ENCODE measurements around the gene PBX1. TPM values are rescaled to one million over a fixed set of nuclear protein-coding genes. Genes with fewer than 3 reads are reported as not detected.
A peak's percentile ranks its signal among the peaks of the same experiment; 100 is the strongest.

PBX1 gene
- total RNA-seq, 4 donors from 2014 or later: 89.6 to 138 (median 112) TPM

DNA sequence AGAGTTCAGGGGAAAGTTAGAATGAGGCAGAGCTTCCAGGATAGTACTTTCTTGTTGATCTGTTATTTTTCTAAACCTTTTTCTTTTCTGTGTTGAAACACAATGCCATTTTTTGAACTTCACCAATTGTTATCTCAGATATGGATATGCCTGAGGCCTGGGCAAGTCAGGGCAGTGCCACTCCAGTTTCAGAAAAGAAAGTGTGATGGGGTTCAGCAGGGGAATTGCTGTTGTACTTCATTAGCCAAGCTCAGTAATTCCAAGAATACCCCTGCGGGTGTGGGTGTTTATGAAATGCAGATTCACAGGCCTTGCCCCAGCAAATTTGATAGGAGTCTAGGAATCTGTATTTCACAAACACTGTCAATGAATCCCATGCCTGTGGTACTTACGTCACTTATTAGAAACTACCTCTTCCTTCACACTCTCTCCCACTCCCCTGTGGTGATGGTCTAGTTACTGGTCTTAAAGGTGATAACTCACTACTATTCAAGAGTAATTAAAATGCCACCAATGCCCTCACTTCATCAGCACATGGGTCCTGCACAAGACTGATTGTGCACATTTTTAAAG, 142.3 kb downstream of the PBX1 start:
- Histone ChIP-seq H3K27ac (replicated peaks in 1 of 4) (peak overlapping the region; percentile 68 to 78 (median 76)), H3K4me1 (peaks cover 28 to 97% (median 86%) of the 10 kb centered on the region in 4 donors), H3K9me3 (no peaks in the 10 kb centered on the region), H3K36me3 (no peaks in the 10 kb centered on the region), H3K27me3 (no peaks in the 10 kb centered on the region), H3K4me3 (no peak overlapping the region)
- TF ChIP-seq, protein P1, sequence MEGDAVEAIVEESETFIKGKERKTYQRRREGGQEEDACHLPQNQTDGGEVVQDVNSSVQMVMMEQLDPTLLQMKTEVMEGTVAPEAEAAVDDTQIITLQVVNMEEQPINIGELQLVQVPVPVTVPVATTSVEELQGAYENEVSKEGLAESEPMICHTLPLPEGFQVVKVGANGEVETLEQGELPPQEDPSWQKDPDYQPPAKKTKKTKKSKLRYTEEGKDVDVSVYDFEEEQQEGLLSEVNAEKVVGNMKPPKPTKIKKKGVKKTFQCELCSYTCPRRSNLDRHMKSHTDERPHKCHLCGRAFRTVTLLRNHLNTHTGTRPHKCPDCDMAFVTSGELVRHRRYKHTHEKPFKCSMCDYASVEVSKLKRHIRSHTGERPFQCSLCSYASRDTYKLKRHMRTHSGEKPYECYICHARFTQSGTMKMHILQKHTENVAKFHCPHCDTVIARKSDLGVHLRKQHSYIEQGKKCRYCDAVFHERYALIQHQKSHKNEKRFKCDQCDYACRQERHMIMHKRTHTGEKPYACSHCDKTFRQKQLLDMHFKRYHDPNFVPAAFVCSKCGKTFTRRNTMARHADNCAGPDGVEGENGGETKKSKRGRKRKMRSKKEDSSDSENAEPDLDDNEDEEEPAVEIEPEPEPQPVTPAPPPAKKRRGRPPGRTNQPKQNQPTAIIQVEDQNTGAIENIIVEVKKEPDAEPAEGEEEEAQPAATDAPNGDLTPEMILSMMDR (IDR thresholded peaks at IDR 0.05): no peak
- no peak for TF ChIP-seq POLR2A (IDR thresholded peaks at IDR 0.05; ENCODE audit: low read depth)
- TF ChIP-seq EP300 (IDR thresholded peaks at IDR 0.05): no peak
- TF ChIP-seq POLR2AphosphoS5 (IDR thresholded peaks at IDR 0.05): no peak
- intact Hi-C loops (cut with DNase I): loop anchor here (5.0 to 10.0 kb wide), 3 partner anchors 59 to 136 kb away; no protein-coding TSS in a partner anchor
- whole genome bisulfite sequencing: 60% methylated on average over 2 of the region's 2 CpGs
- no peak for DNase-seq (ENCODE audit: extremely low spot score)

DNA sequence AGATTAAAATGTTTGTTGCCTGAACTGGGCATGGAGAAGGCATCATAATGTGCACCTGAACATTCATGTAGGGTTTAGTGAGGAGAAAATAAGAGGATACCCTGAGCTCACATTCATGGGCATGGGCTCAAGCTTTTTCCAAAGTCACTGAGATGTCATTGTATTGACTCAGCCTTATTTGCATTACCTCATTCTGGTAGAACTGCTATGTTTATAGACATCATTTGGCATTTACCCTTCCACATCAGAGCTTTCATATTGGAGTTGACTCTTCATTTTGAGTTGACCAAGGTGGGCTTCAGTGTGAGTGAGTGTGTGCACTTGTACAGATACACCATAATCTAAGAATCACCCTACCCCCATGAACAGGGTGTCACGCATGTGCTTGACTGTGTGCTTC, 143.2 kb downstream of the PBX1 start:
- WGBS: 100% methylated on average over 1 of the region's 1 CpG
- Histone ChIP-seq H3K4me1 (peaks cover 37 to 98% (median 91%) of the 10 kb centered on the region in 4 donors), H3K27ac (replicated peaks in 1 of 4) (peak overlapping the region; percentile 68 to 81 (median 77)), H3K9me3 (no peaks in the 10 kb centered on the region), H3K4me3 (no peak overlapping the region), H3K36me3 (no peaks in the 10 kb centered on the region), H3K27me3 (no peaks in the 10 kb centered on the region)
- no peak for DNase-seq (ENCODE audit: extremely low spot score)
- intact Hi-C loops (cut with DNase I): loop anchor here (5.0 to 10.0 kb wide), 3 partner anchors 60 to 137 kb away; no protein-coding TSS in a partner anchor
- TF ChIP-seq POLR2AphosphoS5 (IDR thresholded peaks at IDR 0.05) (no peak), EP300 (IDR thresholded peaks at IDR 0.05) (no peak), POLR2A (IDR thresholded peaks at IDR 0.05; ENCODE audit: low read depth) (no peak)
- TF ChIP-seq, protein P1 (IDR thresholded peaks at IDR 0.05): no peak

DNA sequence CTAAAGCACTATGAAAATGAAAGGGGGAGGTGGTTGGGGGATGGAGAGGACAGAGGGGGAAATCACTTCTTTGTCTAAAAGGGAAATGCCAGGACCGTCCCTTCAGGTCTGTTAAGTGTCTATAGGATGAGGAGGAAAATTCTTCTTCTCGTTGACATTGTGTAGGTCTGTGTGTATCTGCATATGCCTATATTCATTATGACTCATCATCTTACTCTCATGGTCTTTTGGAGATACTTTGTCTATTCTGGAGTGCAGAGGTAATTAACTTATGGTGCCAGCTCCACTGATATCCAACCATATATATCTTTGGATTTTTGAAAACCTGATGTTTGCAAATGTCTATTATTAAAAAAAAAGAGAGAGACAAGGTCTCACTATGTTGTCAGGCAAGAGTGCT, 143.7 kb downstream of the PBX1 start:
- intact Hi-C loops (cut with DNase I): loop anchor here (5.0 to 10.0 kb wide), 3 partner anchors 60 to 138 kb away; no protein-coding TSS in a partner anchor
- H3K36me3 ChIP-seq: no peaks in the 10 kb centered on the region
- H3K4me3 ChIP-seq: no peak overlapping the region
- no peak for DNase-seq (ENCODE audit: extremely low spot score)
- no peaks in the 10 kb centered on the region for H3K27me3 ChIP-seq
- peak overlapping the region; percentile 68 to 81 (median 77) for H3K27ac ChIP-seq (replicated peaks in 1 of 4)
- no peak for TF ChIP-seq POLR2A (IDR thresholded peaks at IDR 0.05; ENCODE audit: low read depth)
- no peak for TF ChIP-seq EP300 (IDR thresholded peaks at IDR 0.05)
- TF ChIP-seq, protein P1 (IDR thresholded peaks at IDR 0.05): no peak
- TF ChIP-seq POLR2AphosphoS5 (IDR thresholded peaks at IDR 0.05): no peak
- H3K9me3 ChIP-seq: no peaks in the 10 kb centered on the region
- 82% methylated on average over 2 of the region's 2 CpGs for WGBS
- peaks cover 42 to 100% (median 95%) of the 10 kb centered on the region in 4 donors for H3K4me1 ChIP-seq

DNA sequence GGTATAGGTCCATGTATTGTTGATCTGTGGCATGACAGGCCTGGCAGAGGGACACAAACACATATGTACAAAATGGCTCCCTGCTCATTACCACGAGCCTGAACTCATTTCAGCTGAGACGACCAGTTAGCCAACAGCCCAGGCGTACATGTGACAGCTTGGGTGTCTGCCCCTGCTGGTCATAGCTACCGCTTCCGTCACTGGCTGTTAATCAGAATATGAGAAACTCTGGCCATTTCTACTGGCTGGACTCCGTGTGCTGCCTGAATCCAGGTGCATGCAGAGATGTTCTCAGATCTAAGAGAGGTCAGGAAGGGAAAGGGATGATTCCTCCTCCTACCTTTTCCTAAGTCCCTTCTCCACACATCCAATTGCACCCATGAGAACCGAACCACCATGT, 144.5 kb downstream of the PBX1 start:
- Histone ChIP-seq H3K27me3 (no peaks in the 10 kb centered on the region), H3K9me3 (no peaks in the 10 kb centered on the region), H3K4me1 (peaks cover 50 to 100% (median 97%) of the 10 kb centered on the region in 4 donors), H3K27ac (replicated peaks in 1 of 4) (peak overlapping the region; percentile 68 to 81 (median 77)), H3K36me3 (no peaks in the 10 kb centered on the region), H3K4me3 (no peak overlapping the region)
- WGBS: 68% methylated on average over 7 of the region's 7 CpGs
- TF ChIP-seq, protein P1 (IDR thresholded peaks at IDR 0.05): no peak
- TF ChIP-seq EP300 (IDR thresholded peaks at IDR 0.05) (no peak), POLR2A (IDR thresholded peaks at IDR 0.05; ENCODE audit: low read depth) (no peak), POLR2AphosphoS5 (IDR thresholded peaks at IDR 0.05) (peak in 1 of 2 donors; percentile 51)
- no peak for DNase-seq (ENCODE audit: extremely low spot score)
- intact Hi-C loops (cut with DNase I): loop anchor here (5.0 to 10.0 kb wide), 3 partner anchors 61 to 139 kb away; no protein-coding TSS in a partner anchor
